Esophagus (tissue), 2 donors: ENCODE measurements around the gene LARP4. TPM values are rescaled to one million over a fixed set of nuclear protein-coding genes. Genes with fewer than 3 reads are reported as not detected.
"Not testable (repeated sequence)": the region's sequence is repeated elsewhere in the genome, so short reads cannot be mapped to it uniquely, and the experiment has no call there.

ENCODE experiments used
- H3K27ac ChIP-seq, 2 donors: one replicate each; pipeline ENCODE4 v1.5.1; 2013; ENCODE audit warnings: low read depth in 2 of 2, mild to moderate bottlenecking in 2 of 2, inconsistent platforms in 1 of 2, low read length in 1 of 2, moderate library complexity in 1 of 2
- H3K27me3 ChIP-seq, 2 donors: one replicate each; pipeline ENCODE4 v1.6.1; 2013; ENCODE audit warnings: low read length in 2 of 2, control low read depth in 1 of 2, mild to moderate bottlenecking in 1 of 2; ENCODE audit not compliant: insufficient read depth in 2 of 2, control insufficient read depth in 1 of 2
- H3K36me3 ChIP-seq, 2 donors: one replicate each; pipeline ENCODE4 v1.6.1; 2013; ENCODE audit warnings: low read length in 1 of 2; ENCODE audit not compliant: control insufficient read depth in 2 of 2, insufficient read depth in 2 of 2
- H3K4me1 ChIP-seq, 2 donors: one replicate each; pipeline ENCODE4 v1.6.1; 2013; ENCODE audit warnings: low read length in 1 of 2; ENCODE audit not compliant: control insufficient read depth in 2 of 2, insufficient read depth in 2 of 2
- H3K4me3 ChIP-seq, 2 donors: one replicate each; pipeline ENCODE4 v1.5.1; 2013; ENCODE audit warnings: low read length in 2 of 2, mild to moderate bottlenecking in 2 of 2, low read depth in 1 of 2, moderate library complexity in 1 of 2
- H3K9me3 ChIP-seq, 2 donors: one replicate each; pipeline ENCODE4 v1.6.1; 2013; ENCODE audit warnings: mild to moderate bottlenecking in 2 of 2, low read depth in 1 of 2, low read length in 1 of 2, moderate library complexity in 1 of 2; ENCODE audit not compliant: control insufficient read depth in 2 of 2, insufficient read depth in 1 of 2
- WGBS, 2 donors: extraction: QIAGEN DNeasy Blood & Tissue Kit; methylation state at CpG; one replicate each; pipeline ENCODE4 v1.1.7; 2013; 5-methylcytosine and 5-hydroxymethylcytosine counted together
- polyA plus RNA-seq, 2 donors: library from polyadenylated mRNA; stranded (reverse); fragments of 200-250 nt; gene quantifications; one replicate each; pipeline ENCODE4 v1.2.3, GENCODE V29; 2013
- donor health status: healthy with polysubstance abuse.
- donor health status: Bipolar disorder and iron deficiency.

The LARP4 gene
- polyA plus RNA-seq, 2 donors, result 7.5 to 8.1 TPM

GRCh38 chr12:50423342-50423741, 22.7 kb downstream of the LARP4 start:
- not testable (repeated sequence) for H3K27me3 ChIP-seq, H3K4me1 ChIP-seq, H3K27ac ChIP-seq, H3K9me3 ChIP-seq, H3K36me3 ChIP-seq, H3K4me3 ChIP-seq
- 92 to 94% methylated on average over 10 of the region's 10 CpGs for WGBS, 2 donors

GRCh38 chr12:50425589-50426258, 25.0 kb downstream of the LARP4 start:
- Histone ChIP-seq H3K27me3 (no peaks in the 10 kb centered on the region), H3K36me3 (peaks cover 1 to 3% of the 10 kb centered on the region in 2 donors), H3K4me1 (peaks cover 0 to 4% of the 10 kb centered on the region in 2 donors), H3K9me3 (no peaks in the 10 kb centered on the region), H3K27ac (peak overlapping the region in 1 of 2 donors; percentile 2), H3K4me3 (no peak overlapping the region)
- WGBS, 2 donors, result 73 to 80% methylated on average over 6 of the region's 6 CpGs

- H3K9me3 ChIP-seq, H3K36me3 ChIP-seq, H3K27me3 ChIP-seq, H3K27ac ChIP-seq, H3K4me3 ChIP-seq, H3K4me1 ChIP-seq: not testable (repeated sequence)
- 84 to 85% methylated on average over 8 of the region's 8 CpGs for WGBS, 2 donors
Measured at GRCh38 chr12:50431656-50432055, 31.0 kb downstream of the LARP4 start.

- no peaks in the 10 kb centered on the region for H3K9me3 ChIP-seq
- H3K27me3 ChIP-seq, result no peaks in the 10 kb centered on the region
- H3K4me1 ChIP-seq, result no peaks in the 10 kb centered on the region
- no peak overlapping the region for H3K4me3 ChIP-seq
- no peak overlapping the region for H3K27ac ChIP-seq
- peaks cover 5 to 12% of the 10 kb centered on the region in 2 donors for H3K36me3 ChIP-seq
Measured at GRCh38 chr12:50440288-50440687, 39.6 kb downstream of the LARP4 start.

- Histone ChIP-seq H3K4me3 (no peak overlapping the region), H3K36me3 (peaks cover 5 to 9% of the 10 kb centered on the region in 2 donors)
Measured at GRCh38 chr12:50441763-50442162, 41.1 kb downstream of the LARP4 start.

GRCh38 chr12:50442178-50442908, 41.7 kb downstream of the LARP4 start:
- Histone ChIP-seq H3K36me3 (peaks cover 5 to 9% of the 10 kb centered on the region in 2 donors), H3K27me3 (no peaks in the 10 kb centered on the region), H3K9me3 (no peaks in the 10 kb centered on the region), H3K27ac (no peak overlapping the region), H3K4me3 (no peak overlapping the region), H3K4me1 (no peaks in the 10 kb centered on the region)
- WGBS, 2 donors, result 41 to 57% methylated on average over 3 of the region's 3 CpGs

More at GRCh38 chr12:50441763-50442162, 41.1 kb downstream of the LARP4 start:
- WGBS, 2 donors, result 90 to 93% methylated on average over 7 of the region's 7 CpGs
- H3K27ac ChIP-seq, result no peak overlapping the region
- no peaks in the 10 kb centered on the region for H3K4me1 ChIP-seq
- H3K9me3 ChIP-seq, result no peaks in the 10 kb centered on the region
- H3K27me3 ChIP-seq, result no peaks in the 10 kb centered on the region

- 78 to 88% methylated on average over 5 of the region's 5 CpGs for WGBS, 2 donors
- H3K4me1 ChIP-seq, result not testable (repeated sequence)
Measured at GRCh38 chr12:50449671-50450070, 49.0 kb downstream of the LARP4 start.

GRCh38 chr12:50452795-50453194, 52.1 kb downstream of the LARP4 start:
- Histone ChIP-seq H3K9me3 (no peaks in the 10 kb centered on the region), H3K27me3 (no peaks in the 10 kb centered on the region), H3K4me1 (no peaks in the 10 kb centered on the region), H3K36me3 (peaks cover 2 to 3% of the 10 kb centered on the region in 2 donors), H3K4me3 (no peak overlapping the region), H3K27ac (no peak overlapping the region)
- WGBS, 2 donors, result 97 to 98% methylated on average over 5 of the region's 5 CpGs

More at GRCh38 chr12:50449671-50450070, 49.0 kb downstream of the LARP4 start:
- not testable (repeated sequence) for H3K27ac ChIP-seq, H3K27me3 ChIP-seq, H3K36me3 ChIP-seq, H3K9me3 ChIP-seq, H3K4me3 ChIP-seq

- peaks cover 2 to 3% of the 10 kb centered on the region in 2 donors for H3K36me3 ChIP-seq
- 96 to 98% methylated on average over 5 of the region's 5 CpGs for WGBS, 2 donors
Measured at GRCh38 chr12:50453872-50454271, 53.2 kb downstream of the LARP4 start.

GRCh38 chr12:50458606-50459005, 57.9 kb downstream of the LARP4 start:
- Histone ChIP-seq H3K9me3 (no peaks in the 10 kb centered on the region), H3K27me3 (no peaks in the 10 kb centered on the region), H3K36me3 (peaks cover 2 to 9% of the 10 kb centered on the region in 2 donors), H3K4me1 (no peaks in the 10 kb centered on the region), H3K4me3 (no peak overlapping the region), H3K27ac (no peak overlapping the region)

More at GRCh38 chr12:50453872-50454271, 53.2 kb downstream of the LARP4 start:
- no peaks in the 10 kb centered on the region for H3K9me3 ChIP-seq
- H3K4me1 ChIP-seq, result no peaks in the 10 kb centered on the region
- H3K4me3 ChIP-seq, result no peak overlapping the region
- H3K27ac ChIP-seq, result no peak overlapping the region
- H3K27me3 ChIP-seq, result no peaks in the 10 kb centered on the region
